Activated B cell treated with CpG ODN at 0.5 μM for 24 hours (primary cell): Measurements from ENCODE around the gene MAPK14. TPM values are rescaled to one million over a fixed set of nuclear protein-coding genes. Genes with fewer than 3 reads are reported as not detected.

ENCODE experiments used
- ATAC-seq: fragments of 200-7000 bp; cut with Tn5 transposase; one replicate; pipeline ENCODE4 v1.10.0; 2021; ENCODE audit warnings: low read depth, mild to moderate bottlenecking, moderate library complexity
- CTCF ChIA-PET: fragments of 350-600 bp; sonication (Branson Sonifier 250); formaldehyde crosslinking; loops from one replicate; lab custom pipeline; 2021; ENCODE audit warnings: antibody characterized with exemption; lab: Charles Lee
- POLR2A ChIA-PET: fragments of 350-600 bp; sonication (Branson Sonifier 250); formaldehyde crosslinking; loops from one replicate; lab custom pipeline; 2021; ENCODE audit warnings: antibody characterized with exemption; lab: Charles Lee
- DNase-seq: peaks from one replicate; pipeline ENCODE4 v3.0.0; 2022
- H3K27ac Mint-ChIP-seq: one replicate; pipeline ENCODE4 v1.8.0; 2020; ENCODE audit warnings: mixed read lengths
- H3K27me3 Mint-ChIP-seq: one replicate; pipeline ENCODE4 v1.8.0; 2021; ENCODE audit warnings: mixed read lengths
- H3K36me3 Mint-ChIP-seq: one replicate; pipeline ENCODE4 v1.8.0; 2021; ENCODE audit warnings: low read depth, mixed read lengths
- H3K4me1 Mint-ChIP-seq: one replicate; pipeline ENCODE4 v1.8.0; 2021; ENCODE audit warnings: mixed read lengths
- H3K4me3 Mint-ChIP-seq: one replicate; pipeline ENCODE4 v1.8.0; 2020; ENCODE audit warnings: mild to moderate bottlenecking, mixed read lengths
- H3K9me3 Mint-ChIP-seq: one replicate; pipeline ENCODE4 v1.8.0; 2020; ENCODE audit warnings: mixed read lengths
- CTCF ChIP-seq: fragments of 200-600 bp; IDR thresholded peaks from one replicate; pipeline ENCODE4 v1.8.0; 2022; ENCODE audit warnings: antibody characterized with exemption, mild to moderate bottlenecking
- intact Hi-C: fragments of 100-400 bp; cut with micrococcal nuclease; formaldehyde crosslinking; loops from one replicate; pipeline ENCODE4 v1.15.1; 2024
- total RNA-seq: library from RNA; stranded (reverse); gene quantifications from 2 replicates; pipeline ENCODE4 v1.2.3, GENCODE V29; 2022

MAPK14 gene
- total RNA-seq, 1 donor from 2014 or later, result 45.4 TPM

GRCh38 chr6:36131511-36132245, 104.1 kb downstream of the MAPK14 start:
- no peaks in the 10 kb centered on the region for H3K9me3 Mint-ChIP-seq
- ChIA-PET POLR2A (interaction anchor here (0.6 to 3.3 kb wide), 8 partner anchors 11 to 420 kb away, joined by 3 to 46 read pairs (median 6); partner anchors contain the start of genes BRPF3 and MAPK14), CTCF (interaction anchor here (0.8 to 2.8 kb wide), 5 partner anchors 8 to 63 kb away, joined by 3 to 17 read pairs (median 7); no protein-coding TSS in a partner anchor)
- peak overlapping the region; percentile 69 for H3K27ac Mint-ChIP-seq
- H3K4me3 Mint-ChIP-seq, result peak overlapping the region; percentile 86
- no peak for DNase-seq
- intact Hi-C loops, result loop anchor here (1.0 to 2.0 kb wide), 4 partner anchors 8 to 65 kb away; partner anchors contain the start of gene BRPF3
- peaks cover 30% of the 10 kb centered on the region for H3K36me3 Mint-ChIP-seq
- peak; percentile 51 for ATAC-seq
- peaks cover 53% of the 10 kb centered on the region for H3K4me1 Mint-ChIP-seq
- no peaks in the 10 kb centered on the region for H3K27me3 Mint-ChIP-seq
- TF ChIP-seq CTCF, result no peak

- peak overlapping the region; percentile 50 for H3K27ac Mint-ChIP-seq
- ChIA-PET POLR2A (interaction anchor here (0.7 to 3.3 kb wide), 8 partner anchors 12 to 316 kb away, joined by 3 to 46 read pairs (median 6); partner anchors contain the start of genes BRPF3 and MAPK14), CTCF (interaction anchor here (1.3 to 2.8 kb wide), 3 partner anchors 11 to 63 kb away, joined by 7 to 17 read pairs (median 9); no protein-coding TSS in a partner anchor)
- DNase-seq, result no peak
- peaks cover 37% of the 10 kb centered on the region for H3K36me3 Mint-ChIP-seq
- intact Hi-C loops, result no loop called here
- ATAC-seq, result no peak
- TF ChIP-seq CTCF, result no peak
- H3K9me3 Mint-ChIP-seq, result no peaks in the 10 kb centered on the region
- H3K4me1 Mint-ChIP-seq, result peaks cover 51% of the 10 kb centered on the region
- H3K27me3 Mint-ChIP-seq, result no peaks in the 10 kb centered on the region
- no peak overlapping the region for H3K4me3 Mint-ChIP-seq
Measured at GRCh38 chr6:36132246-36132895, 104.8 kb downstream of the MAPK14 start.

GRCh38 chr6:36133148-36133547, 105.5 kb downstream of the MAPK14 start:
- ChIA-PET POLR2A (interaction anchor here (1.4 kb wide), 1 partner anchor 64 kb away, joined by 3 read pairs; no protein-coding TSS in a partner anchor), CTCF (no interaction called here)
- no peaks in the 10 kb centered on the region for H3K27me3 Mint-ChIP-seq
- peaks cover 40% of the 10 kb centered on the region for H3K36me3 Mint-ChIP-seq
- ATAC-seq (no peak), DNase-seq (no peak)
- H3K27ac Mint-ChIP-seq, result peak overlapping the region; percentile 5
- H3K4me1 Mint-ChIP-seq, result peaks cover 51% of the 10 kb centered on the region
- intact Hi-C loops, result no loop called here
- no peak overlapping the region for H3K4me3 Mint-ChIP-seq
- TF ChIP-seq CTCF, result no peak
- no peaks in the 10 kb centered on the region for H3K9me3 Mint-ChIP-seq

GRCh38 chr6:36133912-36134311, 106.3 kb downstream of the MAPK14 start:
- ChIA-PET CTCF (no interaction called here), POLR2A (interaction anchor here (1.4 kb wide), 1 partner anchor 63 kb away, joined by 3 read pairs; no protein-coding TSS in a partner anchor)
- no peaks in the 10 kb centered on the region for H3K27me3 Mint-ChIP-seq
- no peak for TF ChIP-seq CTCF
- H3K4me3 Mint-ChIP-seq, result no peak overlapping the region
- peaks cover 48% of the 10 kb centered on the region for H3K36me3 Mint-ChIP-seq
- no peak for ATAC-seq
- peak overlapping the region; percentile 67 for H3K27ac Mint-ChIP-seq
- peaks cover 51% of the 10 kb centered on the region for H3K4me1 Mint-ChIP-seq
- intact Hi-C loops, result no loop called here
- no peak for DNase-seq
- H3K9me3 Mint-ChIP-seq, result no peaks in the 10 kb centered on the region
